HEK293 (cell line): Measurements from ENCODE around the gene ARTN.
A peak's percentile ranks its signal among the peaks of the same experiment; 100 is the strongest.

Source experiments
- CTCF ChIA-PET: fragments of 350-600 bp; formaldehyde crosslinking; extraction: SDS; loops from one replicate; lab custom pipeline; 2021; ENCODE audit warnings: antibody characterized with exemption; lab: Yijun Ruan, JAX
- POLR2A ChIA-PET: fragments of 300-600 bp; formaldehyde crosslinking; extraction: SDS; loops from one replicate; lab custom pipeline; 2020; ENCODE audit warnings: antibody characterized with exemption, inconsistent platforms; lab: Yijun Ruan, JAX
- H3K27ac ChIP-seq: fragments of 200-500 bp; sonication (Bioruptor generic); 2 replicates; pipeline ENCODE4 v1.5.1; 2014; ENCODE audit warnings: low read depth, low read length, control low read depth, inconsistent platforms; ENCODE audit errors: extremely low read depth
- H3K36me3 ChIP-seq, 2 experiments: fragments of 200-500 bp in 1 of 2; sonication (Bioruptor generic) in 1 of 2; 1 replicate in 1 of 2; 2 replicates in 1 of 2; pipeline ENCODE4 v1.5.1; 2014 to 2017; ENCODE audit warnings: inconsistent platforms in 2 of 2, low read length in 2 of 2; ENCODE audit not compliant: control insufficient read depth in 2 of 2, insufficient read depth in 1 of 2
- H3K4me1 ChIP-seq: fragments of 200-500 bp; sonication (Bioruptor generic); 2 replicates; pipeline ENCODE4 v1.5.1; 2014; ENCODE audit warnings: mild to moderate bottlenecking, low read length, inconsistent platforms; ENCODE audit not compliant: control insufficient read depth, insufficient read depth
- H3K4me3 ChIP-seq: 2 replicates; pipeline ENCODE4 v1.5.1; 2011; ENCODE audit warnings: low read depth, mild to moderate bottlenecking, control low read depth, low read length, moderate library complexity
- H3K9me3 ChIP-seq: fragments of 200-500 bp; sonication (Bioruptor generic); 2 replicates; pipeline ENCODE4 v1.5.1; 2014; ENCODE audit warnings: low read depth, low read length, inconsistent platforms; ENCODE audit not compliant: control insufficient read depth, insufficient read depth
- HIC1 ChIP-seq: fragments of 450-650 bp; formaldehyde crosslinking; IDR thresholded peaks from 2 replicates; pipeline ENCODE4 v1.5.1; 2016; ENCODE audit warnings: missing biosample characterization, missing genetic modification characterization
- OSR2 ChIP-seq: fragments of 450-650 bp; formaldehyde crosslinking; IDR thresholded peaks from 2 replicates; pipeline ENCODE4 v1.5.1; 2016; ENCODE audit warnings: missing biosample characterization, missing genetic modification characterization
- PRDM6 ChIP-seq: fragments of 450-650 bp; formaldehyde crosslinking; IDR thresholded peaks from 2 replicates; pipeline ENCODE4 v1.5.1; 2017; ENCODE audit warnings: missing biosample characterization, missing genetic modification characterization
- SCRT2 ChIP-seq: fragments of 450-650 bp; formaldehyde crosslinking; IDR thresholded peaks from 2 replicates; pipeline ENCODE4 v1.5.1; 2016; ENCODE audit warnings: missing biosample characterization, missing genetic modification characterization
- ZFHX2 ChIP-seq: fragments of 450-650 bp; formaldehyde crosslinking; conservative IDR thresholded peaks from 2 replicates; pipeline ENCODE4 v1.5.1; 2016; ENCODE audit warnings: missing biosample characterization, missing genetic modification characterization
- ZIC2 ChIP-seq: fragments of 450-650 bp; formaldehyde crosslinking; IDR thresholded peaks from 2 replicates; pipeline ENCODE4 v1.5.1; 2016; ENCODE audit warnings: missing biosample characterization, missing genetic modification characterization
- ZNF132 ChIP-seq: fragments of 450-650 bp; formaldehyde crosslinking; IDR thresholded peaks from 2 replicates; pipeline ENCODE4 v1.5.1; 2017; ENCODE audit warnings: missing biosample characterization, missing genetic modification characterization, borderline replicate concordance
- ZNF214 ChIP-seq: fragments of 450-650 bp; formaldehyde crosslinking; IDR thresholded peaks from 2 replicates; pipeline ENCODE4 v1.5.1; 2017; ENCODE audit warnings: missing biosample characterization, mild to moderate bottlenecking, missing genetic modification characterization, borderline replicate concordance
- ZNF239 ChIP-seq: fragments of 450-650 bp; formaldehyde crosslinking; IDR thresholded peaks from 2 replicates; pipeline ENCODE4 v1.5.1; 2016; ENCODE audit warnings: missing biosample characterization, missing genetic modification characterization
- ZNF302 ChIP-seq: fragments of 450-650 bp; formaldehyde crosslinking; IDR thresholded peaks from 2 replicates; pipeline ENCODE4 v1.5.1; 2016; ENCODE audit warnings: missing biosample characterization, missing genetic modification characterization, low read depth
- ZNF341 ChIP-seq: fragments of 450-650 bp; formaldehyde crosslinking; IDR thresholded peaks from 2 replicates; pipeline ENCODE4; 2016; ENCODE audit warnings: low read depth, missing biosample characterization, missing genetic modification characterization
- ZNF404 ChIP-seq: fragments of 450-650 bp; formaldehyde crosslinking; IDR thresholded peaks from 2 replicates; pipeline ENCODE4 v1.5.1; 2017; ENCODE audit warnings: missing biosample characterization, missing genetic modification characterization
- ZNF433 ChIP-seq: fragments of 450-650 bp; formaldehyde crosslinking; IDR thresholded peaks from 2 replicates; pipeline ENCODE4 v1.5.1; 2016; ENCODE audit warnings: missing biosample characterization, missing genetic modification characterization, low read depth
- ZNF530 ChIP-seq: fragments of 450-650 bp; formaldehyde crosslinking; IDR thresholded peaks from 2 replicates; pipeline ENCODE4 v1.5.1; 2016; ENCODE audit warnings: low read depth, missing biosample characterization, missing genetic modification characterization
- ZNF629 ChIP-seq: fragments of 450-650 bp; formaldehyde crosslinking; IDR thresholded peaks from 2 replicates; pipeline ENCODE4 v1.5.1; 2017; ENCODE audit warnings: missing biosample characterization, missing genetic modification characterization
- ZNF658 ChIP-seq: fragments of 450-650 bp; formaldehyde crosslinking; IDR thresholded peaks from 2 replicates; pipeline ENCODE4; 2016; ENCODE audit warnings: missing biosample characterization, missing genetic modification characterization
- ZNF747 ChIP-seq: fragments of 450-650 bp; formaldehyde crosslinking; IDR thresholded peaks from 2 replicates; pipeline ENCODE4 v1.5.1; 2016; ENCODE audit warnings: missing biosample characterization, missing genetic modification characterization
- ZNF76 ChIP-seq: fragments of 450-650 bp; formaldehyde crosslinking; IDR thresholded peaks from 2 replicates; pipeline ENCODE4; 2016; ENCODE audit warnings: low read depth, missing biosample characterization, missing genetic modification characterization, borderline replicate concordance
- ZXDB ChIP-seq: fragments of 450-650 bp; formaldehyde crosslinking; IDR thresholded peaks from 2 replicates; pipeline ENCODE4 v1.5.1; 2016; ENCODE audit warnings: missing biosample characterization, missing genetic modification characterization

The ARTN gene

GRCh38 chr1:43930168-43930948, 3.2 kb upstream of the ARTN start (continued):
- peak; percentile 44; the same call in 1 of the 2 replicates for TF ChIP-seq SCRT2 (tag by site-specific recombination)
- TF ChIP-seq OSR2 (tag by site-specific recombination): no peak
- TF ChIP-seq ZNF530 (tag by site-specific recombination): no peak
- no peak for TF ChIP-seq ZNF629 (tag by site-specific recombination)
- no peak for TF ChIP-seq ZXDB
- TF ChIP-seq ZNF239 (tag by site-specific recombination): no peak
- TF ChIP-seq ZNF404: no peak

GRCh38 chr1:43930949-43931275, 2.7 kb upstream of the ARTN start:
- CTCF ChIA-PET: interaction anchor here (0.6 to 12.4 kb wide), 9 partner anchors 10 to 167 kb away, joined by 3 to 555 read pairs (median 5); no protein-coding TSS in a partner anchor
- H3K36me3 ChIP-seq: no peaks in the 10 kb centered on the region
- H3K9me3 ChIP-seq: no peaks in the 10 kb centered on the region
- peaks cover 3% of the 10 kb centered on the region; the same call in 1 of the 2 replicates for H3K4me1 ChIP-seq
- H3K27ac ChIP-seq: no peak overlapping the region
- TF ChIP-seq HIC1 (no peak), ZNF214 (tag by site-specific recombination) (no peak), ZNF341 (tag by site-specific recombination) (peak; percentile 52; the same call in 1 of the 2 replicates), PRDM6 (tag by site-specific recombination) (no peak), ZNF658 (tag by site-specific recombination) (no peak), ZNF76 (tag by site-specific recombination) (no peak), ZNF747 (tag by site-specific recombination) (no peak), ZNF132 (no peak)
- TF ChIP-seq, all 188 proteins: peak for 1
- no peak overlapping the region for H3K4me3 ChIP-seq
- POLR2A ChIA-PET: interaction anchor here (0.5 to 0.6 kb wide), 3 partner anchors 39 to 672 kb away, joined by 3 to 5 read pairs (median 4); partner anchors contain the start of gene DPH2

GRCh38 chr1:43931711-43932660, 1.6 kb upstream of the ARTN start:
- no peak for TF ChIP-seq ZNF302 (tag by site-specific recombination)
- no peak for TF ChIP-seq ZNF433
- TF ChIP-seq ZIC2 (tag by site-specific recombination): peak; percentile 40
- peak; percentile 11; the same call in 1 of the 2 replicates for TF ChIP-seq ZFHX2 (tag by site-specific recombination)
- TF ChIP-seq, all 188 proteins: peak for 2
- H3K4me1 ChIP-seq: peaks cover 3% of the 10 kb centered on the region; the same call in 1 of the 2 replicates
- ChIA-PET POLR2A (interaction anchor here (1.2 kb wide), 1 partner anchor 15 kb away, joined by 3 read pairs; the partner anchor contains the start of gene IPO13), CTCF (interaction anchor here (0.6 to 12.4 kb wide), 8 partner anchors 9 to 422 kb away, joined by 3 to 555 read pairs (median 4); partner anchors contain the start of gene IPO13)
- no peak overlapping the region for H3K27ac ChIP-seq
- H3K4me3 ChIP-seq: no peak overlapping the region
- H3K36me3 ChIP-seq: peaks cover 0 to 2% of the 10 kb centered on the region in 2 experiments; a peak in 1 of 3 replicates
- H3K9me3 ChIP-seq: no peaks in the 10 kb centered on the region
